ENCODE measurements around the gene FAM200B.

- TF ChIP-seq POLR2A (IDR thresholded peaks at IDR 0.05) (no peak), CTCF (IDR thresholded peaks at IDR 0.05) (no peak)
These were observed 13.6 kb downstream of the FAM200B start for GRCh38 chr4:15695240-15695699.
